ENCODE data around the gene KLHL21. TPM values are rescaled to one million over a fixed set of nuclear protein-coding genes. Genes with fewer than 3 reads are reported as not detected.

KLHL21 gene
- total RNA-seq, 1 experiment from 2014 or later, result 35.9 TPM

- no peak for ATAC-seq
- DNase-seq (ENCODE audit: low read depth, low spot score), result no peak
- no peaks in the 10 kb centered on the region for H3K9me3 ChIP-seq (ENCODE audit: control insufficient read depth, insufficient read depth, low read depth, low read length)
- peaks cover 16% of the 10 kb centered on the region for H3K4me1 ChIP-seq (ENCODE audit: control insufficient read depth, insufficient read depth, low read length)
- BruUV-seq (replicated peaks), result no TSS peak
- ChIA-PET POLR2A (no interaction called here), CTCF (interaction anchor here (0.6 kb wide), 1 partner anchor 204 kb away, joined by 3 read pairs; the partner anchor contains the start of gene ACOT7)
- intact Hi-C loops (cut with micrococcal nuclease; ENCODE audit: unreplicated experiment), result no loop called here
- no peak overlapping the region for H3K27ac ChIP-seq (ENCODE audit: low read length)
- in situ Hi-C loops (cut with HindIII; ENCODE audit: low pct_unique_long_range_greater_than_20kb, low sequenced_read_pairs), result no loop called here
- peaks cover 2% of the 10 kb centered on the region; the same call in 1 of the 2 replicates for H3K36me3 ChIP-seq (ENCODE audit: control insufficient read depth, insufficient read depth, low read length)
- no peak for TF ChIP-seq POLR2AphosphoS5 (IDR thresholded peaks at IDR 0.05; ENCODE audit: low read depth, low read length)
- TF ChIP-seq REST (IDR thresholded peaks at IDR 0.05; ENCODE audit: insufficient read depth in 1 of 2, low read depth in 2 of 2, low read length in 1 of 2), result no peak
- no peak for TF ChIP-seq CTCF (IDR thresholded peaks at IDR 0.05)
- no peak for TF ChIP-seq SIN3A (IDR thresholded peaks at IDR 0.05; ENCODE audit: borderline replicate concordance, insufficient read depth, low read depth, low read length)
- no peak for TF ChIP-seq TCF7L2 (IDR thresholded peaks at IDR 0.05; ENCODE audit: low read depth, low read length)
- no peak overlapping the region for H3K4me3 ChIP-seq (ENCODE audit: low read depth in 2 of 2, low read length in 2 of 2)
- no peaks in the 10 kb centered on the region for H3K27me3 ChIP-seq (ENCODE audit: control insufficient read depth, insufficient read depth, low read length)
Observed at GRCh38 chr1:6596886-6597776, 5.5 kb downstream of the KLHL21 start.

- CTCF ChIA-PET, result no interaction called here
- H3K27ac ChIP-seq (ENCODE audit: low read length), result no peak overlapping the region
- POLR2A ChIA-PET, result no interaction called here
- intact Hi-C loops (cut with micrococcal nuclease; ENCODE audit: unreplicated experiment), result no loop called here
- in situ Hi-C loops (cut with HindIII; ENCODE audit: low pct_unique_long_range_greater_than_20kb, low sequenced_read_pairs), result no loop called here
- TF ChIP-seq TCF7L2 (IDR thresholded peaks at IDR 0.05; ENCODE audit: low read depth, low read length), result no peak
- no peak for TF ChIP-seq CTCF (IDR thresholded peaks at IDR 0.05)
- TF ChIP-seq REST (IDR thresholded peaks at IDR 0.05; ENCODE audit: insufficient read depth in 1 of 2, low read depth in 2 of 2, low read length in 1 of 2), result no peak
- TF ChIP-seq POLR2AphosphoS5 (IDR thresholded peaks at IDR 0.05; ENCODE audit: low read depth, low read length), result no peak
- TF ChIP-seq SIN3A (IDR thresholded peaks at IDR 0.05; ENCODE audit: borderline replicate concordance, insufficient read depth, low read depth, low read length), result no peak
- H3K9me3 ChIP-seq (ENCODE audit: control insufficient read depth, insufficient read depth, low read depth, low read length), result no peaks in the 10 kb centered on the region
- no peak for ATAC-seq
- DNase-seq (ENCODE audit: low read depth, low spot score), result no peak
- peaks cover 16% of the 10 kb centered on the region for H3K4me1 ChIP-seq (ENCODE audit: control insufficient read depth, insufficient read depth, low read length)
- BruUV-seq (replicated peaks), result no TSS peak
- H3K36me3 ChIP-seq (ENCODE audit: control insufficient read depth, insufficient read depth, low read length), result peaks cover 2% of the 10 kb centered on the region; the same call in 1 of the 2 replicates
- H3K4me3 ChIP-seq (ENCODE audit: low read depth in 2 of 2, low read length in 2 of 2), result no peak overlapping the region
- H3K27me3 ChIP-seq (ENCODE audit: control insufficient read depth, insufficient read depth, low read length), result no peaks in the 10 kb centered on the region
Observed at GRCh38 chr1:6596351-6596750, 6.3 kb downstream of the KLHL21 start.

Data from Panc1 (cell line).